HFF-Myc (cell line): ENCODE measurements around the gene CAMK2B.

Experiments used
- DNase-seq: peaks from one replicate; pipeline ENCODE4 v3.0.0-alpha.2; 2011; ENCODE audit warnings: low read depth; ENCODE audit errors: extremely low read depth
- H3K4me3 ChIP-seq: replicated peaks from 2 replicates; pipeline ENCODE4 v1.5.1; 2011; ENCODE audit warnings: low read depth, mild to moderate bottlenecking, control low read depth, low read length
- TF ChIP-seq, protein P1 (sequence below): IDR thresholded peaks from 2 replicates; pipeline ENCODE4 v1.5.1; 2012; ENCODE audit warnings: mild to moderate bottlenecking, low read depth, low read length, control low read depth; ENCODE audit errors: missing control alignments

Gene CAMK2B

DNA sequence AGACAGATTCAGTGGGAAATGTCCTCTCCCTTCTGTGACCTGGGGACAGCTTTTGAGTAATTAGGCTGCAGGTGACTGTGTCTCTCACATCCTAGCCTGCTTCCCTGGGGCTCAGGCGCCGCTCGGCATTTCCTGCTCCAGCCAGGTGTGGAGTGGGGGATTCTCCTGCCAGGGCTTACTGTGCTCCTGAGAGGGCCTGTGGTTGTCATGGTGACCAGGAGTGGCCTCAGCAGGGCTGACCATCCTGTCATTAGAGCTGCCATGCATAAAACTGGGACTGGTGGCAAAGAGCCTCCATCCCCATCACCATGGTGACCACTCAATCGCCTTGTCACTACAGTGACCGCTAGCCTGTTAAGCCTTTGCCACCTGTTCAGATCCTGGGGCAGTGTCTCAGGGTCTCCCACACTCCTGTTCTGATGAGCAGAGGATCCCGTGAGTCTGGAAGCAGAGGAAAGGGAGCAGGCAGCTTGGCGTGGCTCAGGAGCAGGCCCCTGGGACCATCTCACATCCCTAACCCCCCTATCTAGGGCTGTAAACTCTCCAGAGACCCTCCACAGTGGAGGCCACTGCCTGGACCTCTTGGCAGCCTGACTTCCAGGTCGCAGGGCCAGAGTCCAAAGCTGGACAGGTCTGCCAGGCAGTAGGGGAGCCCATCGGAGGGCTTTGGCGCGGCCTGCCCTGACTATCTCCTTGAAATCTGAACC, 136.0 kb downstream of the CAMK2B start, which contains the start of gene GCK:
GCK (minus strand) TSS at position 154 of the 707 bp plus-strand sequence. CDS start 486 bp downstream, outside the sequence.
- TF ChIP-seq, protein P1, sequence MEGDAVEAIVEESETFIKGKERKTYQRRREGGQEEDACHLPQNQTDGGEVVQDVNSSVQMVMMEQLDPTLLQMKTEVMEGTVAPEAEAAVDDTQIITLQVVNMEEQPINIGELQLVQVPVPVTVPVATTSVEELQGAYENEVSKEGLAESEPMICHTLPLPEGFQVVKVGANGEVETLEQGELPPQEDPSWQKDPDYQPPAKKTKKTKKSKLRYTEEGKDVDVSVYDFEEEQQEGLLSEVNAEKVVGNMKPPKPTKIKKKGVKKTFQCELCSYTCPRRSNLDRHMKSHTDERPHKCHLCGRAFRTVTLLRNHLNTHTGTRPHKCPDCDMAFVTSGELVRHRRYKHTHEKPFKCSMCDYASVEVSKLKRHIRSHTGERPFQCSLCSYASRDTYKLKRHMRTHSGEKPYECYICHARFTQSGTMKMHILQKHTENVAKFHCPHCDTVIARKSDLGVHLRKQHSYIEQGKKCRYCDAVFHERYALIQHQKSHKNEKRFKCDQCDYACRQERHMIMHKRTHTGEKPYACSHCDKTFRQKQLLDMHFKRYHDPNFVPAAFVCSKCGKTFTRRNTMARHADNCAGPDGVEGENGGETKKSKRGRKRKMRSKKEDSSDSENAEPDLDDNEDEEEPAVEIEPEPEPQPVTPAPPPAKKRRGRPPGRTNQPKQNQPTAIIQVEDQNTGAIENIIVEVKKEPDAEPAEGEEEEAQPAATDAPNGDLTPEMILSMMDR, result no peak
- no peak within 1 kb of the TSS for H3K4me3 ChIP-seq
- DNase-seq, result no peak

DNA sequence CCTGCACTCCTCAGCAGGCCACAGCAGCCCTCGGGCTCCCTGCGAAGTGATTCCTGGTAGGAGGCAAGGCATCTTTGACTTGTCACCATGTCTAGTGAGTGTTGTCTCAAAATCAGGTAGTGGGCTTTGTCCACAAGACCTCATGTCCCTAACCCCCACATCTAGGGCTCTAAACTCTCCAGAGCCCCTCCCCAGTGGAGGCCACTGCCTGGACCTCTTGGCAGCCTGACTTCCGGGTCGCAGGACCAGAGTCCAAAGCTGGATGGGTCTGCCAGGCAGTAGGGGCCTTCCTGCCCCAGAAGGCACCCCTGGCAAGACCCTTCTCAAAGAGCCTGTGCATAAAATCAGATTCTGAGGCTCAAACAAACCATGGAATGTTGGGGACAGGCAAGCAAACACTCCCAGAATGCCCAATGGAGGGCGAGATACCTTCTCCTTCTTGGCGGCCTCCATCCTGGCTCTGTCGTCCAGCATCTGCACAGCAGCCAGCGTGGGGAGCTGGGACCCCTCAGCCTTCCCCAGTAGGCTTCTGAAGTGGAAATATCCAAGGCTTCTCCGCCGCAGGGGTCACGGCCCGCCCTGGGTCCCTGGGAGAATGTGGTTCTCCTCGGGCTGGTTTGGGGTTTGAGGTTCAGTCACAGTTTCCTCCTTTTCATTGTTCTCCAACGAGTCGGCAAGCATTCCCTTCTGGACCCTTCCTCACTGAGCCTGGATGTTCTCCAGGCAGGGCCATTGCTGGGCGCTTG, 136.7 kb downstream of the CAMK2B start:
- TF ChIP-seq, protein P1, result no peak
- no peak for DNase-seq
- no peak overlapping the region for H3K4me3 ChIP-seq

DNA sequence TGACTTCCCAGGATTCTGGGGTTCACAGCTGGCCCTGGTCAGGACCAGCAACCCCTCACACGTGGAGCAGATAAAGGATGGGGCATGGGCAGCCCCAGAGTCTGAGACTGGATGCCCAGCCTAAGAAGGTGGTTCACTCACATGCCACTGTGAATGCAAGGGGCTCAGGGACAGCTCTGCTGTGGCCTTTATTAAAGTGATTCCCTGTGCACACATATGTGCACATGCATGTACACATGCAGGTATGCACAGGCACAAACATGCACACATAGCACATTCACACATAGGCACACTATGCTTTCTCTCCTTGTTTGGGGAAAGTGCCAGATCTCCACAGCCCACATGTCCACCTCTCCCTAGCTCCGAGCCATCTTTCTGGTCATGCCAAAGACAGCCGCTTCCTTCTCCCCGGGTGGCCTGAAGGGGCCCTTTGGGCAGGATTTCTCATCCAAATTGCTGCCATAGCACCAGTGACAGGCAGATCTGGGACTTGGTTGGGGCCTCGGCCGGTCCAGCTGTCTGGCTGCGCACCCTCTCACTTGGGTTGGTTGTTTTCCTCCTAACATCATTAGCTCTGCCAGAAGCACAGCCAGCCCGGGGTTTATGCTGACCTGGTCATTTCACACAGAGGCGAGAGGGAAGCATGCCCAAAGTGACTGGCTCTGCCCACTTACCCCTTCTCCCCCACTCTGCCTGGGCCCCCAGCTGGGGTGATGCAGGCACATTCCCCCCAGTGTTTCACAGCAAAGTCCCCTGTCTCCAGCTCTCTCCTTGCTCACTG, 137.6 kb downstream of the CAMK2B start:
- H3K4me3 ChIP-seq, result no peak overlapping the region

DNA sequence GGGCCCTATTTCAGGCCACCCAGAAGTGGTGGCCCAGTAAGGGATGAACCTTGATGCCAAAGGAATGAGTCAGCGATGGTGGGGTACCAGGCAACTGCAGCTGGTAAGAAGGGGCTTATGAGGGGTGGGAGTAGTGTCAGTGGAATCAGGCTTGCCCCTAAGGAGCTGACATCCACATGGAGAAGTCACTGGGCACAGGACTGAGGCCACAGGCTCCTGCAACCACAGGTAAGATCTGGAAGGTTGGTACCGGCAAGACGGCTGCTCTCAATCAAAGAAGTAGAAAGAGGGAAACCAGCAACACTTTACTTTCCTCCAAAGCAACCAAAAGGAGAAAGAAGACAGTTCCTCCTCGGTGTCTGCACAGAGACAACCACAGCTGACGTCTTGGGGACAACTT, 138.7 kb downstream of the CAMK2B start:
- no peak overlapping the region for H3K4me3 ChIP-seq
- no peak for DNase-seq
- TF ChIP-seq, protein P1, result no peak

More for the DNA sequence above, 137.6 kb downstream of the CAMK2B start:
- TF ChIP-seq, protein P1, result no peak
- no peak for DNase-seq

DNA sequence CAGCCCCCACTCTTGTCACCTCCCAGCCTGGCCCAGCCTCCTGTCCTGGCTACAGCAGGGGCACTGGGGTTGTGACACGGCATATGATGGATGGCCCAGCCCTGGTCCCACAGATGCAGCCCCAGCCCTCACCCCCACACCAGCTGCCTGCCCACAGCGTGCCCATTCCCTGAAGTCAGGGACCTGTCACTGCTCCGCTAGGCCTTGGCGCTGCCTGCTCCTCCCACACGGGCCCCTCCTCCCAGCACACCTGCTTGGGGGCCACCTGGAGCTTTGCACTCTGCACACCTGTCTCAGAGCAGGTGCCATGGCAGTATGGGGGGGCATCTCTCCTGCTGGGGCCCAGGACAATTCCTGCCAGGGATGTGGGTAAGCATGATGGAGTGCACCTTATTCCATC, 139.7 kb downstream of the CAMK2B start:
- TF ChIP-seq, protein P1, result no peak
- no peak overlapping the region for H3K4me3 ChIP-seq
- DNase-seq, result no peak

DNA sequence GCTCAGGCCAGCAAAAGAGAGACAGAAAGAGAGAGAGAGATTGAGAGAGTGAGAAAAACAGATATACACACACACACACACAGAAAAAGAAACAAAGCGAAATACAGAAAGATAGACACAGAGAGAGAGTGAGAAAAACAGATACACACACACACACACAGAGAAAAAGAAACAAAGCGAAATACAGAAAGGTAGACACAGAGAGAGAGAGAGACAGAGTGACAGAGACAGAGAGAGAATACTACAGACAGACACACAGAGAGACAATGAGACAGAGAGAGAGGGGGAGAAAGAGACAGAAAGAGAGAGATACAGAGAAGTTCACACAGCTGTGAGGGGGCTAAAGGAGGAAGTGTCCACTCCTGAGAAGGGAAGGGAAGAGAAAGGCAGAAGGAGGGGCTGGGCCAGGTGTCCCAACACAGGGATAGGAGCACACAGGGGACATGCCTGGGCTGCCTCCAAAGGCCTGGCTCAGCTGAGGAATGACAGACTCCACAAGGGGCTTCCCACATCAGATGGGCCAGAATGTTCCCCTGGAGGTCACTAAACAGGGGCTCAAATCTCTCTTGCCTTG, 140.4 kb downstream of the CAMK2B start:
- no peak for DNase-seq
- TF ChIP-seq, protein P1, result no peak
- H3K4me3 ChIP-seq, result no peak overlapping the region
